ENCODE data around the gene CCDC30.
"Not testable (repeated sequence)": the region's sequence is repeated elsewhere in the genome, so short reads cannot be mapped to it uniquely, and the experiment has no call there.

- TF ChIP-seq CTCF, POLR2A, EP300, POLR2AphosphoS5 (IDR thresholded peaks at IDR 0.05): not testable (repeated sequence)
These were observed 48.6 kb downstream of the CCDC30 start for GRCh38 chr1:42511581-42512155.

All from upper lobe of left lung (tissue), 4 donors.